ENCODE data around the gene RIN3. TPM values are rescaled to one million over a fixed set of nuclear protein-coding genes. Genes with fewer than 3 reads are reported as not detected.

Gene RIN3
- total RNA-seq, 4 donors from 2014 or later: 15.1 to 32.3 (median 21.9) TPM

DNA sequence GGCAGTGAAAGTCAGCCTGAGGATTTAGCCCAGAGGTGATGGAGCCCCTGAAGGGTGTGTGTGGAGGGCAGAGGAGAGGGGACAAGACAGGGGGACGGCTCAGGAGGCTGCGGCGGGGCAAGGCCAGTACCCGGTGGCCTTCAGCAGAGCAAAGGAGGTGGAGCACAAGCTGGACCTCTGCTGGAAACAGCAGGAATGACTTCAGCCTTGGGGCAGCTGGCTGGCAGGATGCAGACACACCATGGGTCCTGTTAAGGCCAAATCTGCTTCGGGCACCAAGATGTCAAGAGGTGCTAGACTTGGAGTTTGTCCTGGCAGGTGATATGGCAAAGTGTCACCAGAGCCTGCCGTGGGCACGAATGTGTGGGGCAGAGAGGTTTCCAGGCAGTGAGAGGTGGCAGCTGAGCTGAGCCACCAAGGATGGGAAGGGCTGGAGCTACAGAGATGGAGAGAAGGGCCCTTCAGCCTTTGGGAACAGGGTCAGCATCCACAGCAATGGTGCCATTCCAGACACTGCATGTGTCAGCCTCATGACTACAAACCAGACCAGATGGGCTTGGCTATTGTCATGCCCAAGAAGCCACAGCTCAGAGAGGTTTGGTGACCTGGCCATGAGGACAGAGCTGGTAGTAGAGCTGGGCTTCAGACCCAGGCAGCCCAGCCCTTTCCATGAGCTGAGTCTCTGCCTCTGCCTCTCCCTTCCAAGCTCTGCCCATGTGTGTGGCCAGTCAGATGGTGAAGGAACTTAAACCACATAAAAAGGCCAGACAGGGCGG lies 142.9 kb downstream of the RIN3 start:
- TF ChIP-seq, protein P1, sequence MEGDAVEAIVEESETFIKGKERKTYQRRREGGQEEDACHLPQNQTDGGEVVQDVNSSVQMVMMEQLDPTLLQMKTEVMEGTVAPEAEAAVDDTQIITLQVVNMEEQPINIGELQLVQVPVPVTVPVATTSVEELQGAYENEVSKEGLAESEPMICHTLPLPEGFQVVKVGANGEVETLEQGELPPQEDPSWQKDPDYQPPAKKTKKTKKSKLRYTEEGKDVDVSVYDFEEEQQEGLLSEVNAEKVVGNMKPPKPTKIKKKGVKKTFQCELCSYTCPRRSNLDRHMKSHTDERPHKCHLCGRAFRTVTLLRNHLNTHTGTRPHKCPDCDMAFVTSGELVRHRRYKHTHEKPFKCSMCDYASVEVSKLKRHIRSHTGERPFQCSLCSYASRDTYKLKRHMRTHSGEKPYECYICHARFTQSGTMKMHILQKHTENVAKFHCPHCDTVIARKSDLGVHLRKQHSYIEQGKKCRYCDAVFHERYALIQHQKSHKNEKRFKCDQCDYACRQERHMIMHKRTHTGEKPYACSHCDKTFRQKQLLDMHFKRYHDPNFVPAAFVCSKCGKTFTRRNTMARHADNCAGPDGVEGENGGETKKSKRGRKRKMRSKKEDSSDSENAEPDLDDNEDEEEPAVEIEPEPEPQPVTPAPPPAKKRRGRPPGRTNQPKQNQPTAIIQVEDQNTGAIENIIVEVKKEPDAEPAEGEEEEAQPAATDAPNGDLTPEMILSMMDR (IDR thresholded peaks at IDR 0.05; ENCODE audit: low read depth): no peak

DNA sequence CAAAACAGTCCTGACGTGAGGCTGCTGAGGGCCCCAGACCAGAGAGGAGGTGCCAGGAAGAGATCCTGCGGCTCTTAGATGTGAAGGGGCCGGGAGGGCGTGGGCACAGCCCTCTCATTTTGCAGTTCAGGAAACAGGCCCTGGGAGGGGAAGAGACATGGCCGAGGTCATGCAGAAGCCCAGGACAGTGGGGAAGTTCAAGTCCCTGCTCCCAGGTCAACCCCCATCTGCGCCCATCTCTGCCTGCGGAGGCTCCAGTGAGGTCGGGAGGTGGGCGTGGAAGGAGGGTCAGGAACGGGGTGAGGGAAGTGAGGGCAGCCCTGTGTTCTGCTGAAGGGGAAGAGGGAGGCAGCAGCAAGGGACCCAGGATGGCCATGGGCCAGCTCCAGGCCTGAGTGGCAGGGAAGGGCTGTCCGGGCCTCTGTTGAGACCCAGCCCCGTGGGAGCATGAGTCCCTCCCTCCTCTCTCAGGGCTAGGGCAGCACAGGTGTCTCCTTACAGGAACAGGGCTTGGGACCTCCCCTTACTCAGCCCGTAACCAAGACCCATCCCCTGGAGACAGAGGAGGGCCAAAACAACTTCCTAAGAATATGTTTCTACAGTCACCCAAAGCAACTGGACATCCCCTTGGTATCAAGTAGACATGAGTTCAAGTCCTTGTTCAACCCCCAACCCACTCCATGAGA lies 144.0 kb downstream of the RIN3 start:
- TF ChIP-seq, protein P1 (IDR thresholded peaks at IDR 0.05; ENCODE audit: low read depth): no peak

DNA sequence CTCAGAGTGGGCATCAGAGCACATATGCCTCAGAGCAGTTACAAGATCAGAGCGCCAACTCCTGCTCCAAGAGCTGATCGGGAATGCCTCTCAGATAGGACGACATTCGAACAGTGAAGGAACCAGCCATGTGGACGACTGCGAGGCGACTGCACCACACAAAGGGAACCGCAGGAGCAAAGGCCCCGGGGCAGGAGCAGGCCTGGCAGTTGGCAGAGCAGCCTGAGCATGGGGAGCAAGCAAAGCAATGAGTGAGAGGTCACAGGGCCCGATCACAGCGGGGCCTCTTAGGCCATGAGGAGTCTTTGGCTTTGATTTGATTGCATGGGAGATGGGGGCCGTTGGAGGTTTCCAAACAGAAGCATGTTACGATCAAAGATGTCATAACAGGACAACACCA lies 144.6 kb downstream of the RIN3 start:
- TF ChIP-seq, protein P1 (IDR thresholded peaks at IDR 0.05; ENCODE audit: low read depth): no peak

DNA sequence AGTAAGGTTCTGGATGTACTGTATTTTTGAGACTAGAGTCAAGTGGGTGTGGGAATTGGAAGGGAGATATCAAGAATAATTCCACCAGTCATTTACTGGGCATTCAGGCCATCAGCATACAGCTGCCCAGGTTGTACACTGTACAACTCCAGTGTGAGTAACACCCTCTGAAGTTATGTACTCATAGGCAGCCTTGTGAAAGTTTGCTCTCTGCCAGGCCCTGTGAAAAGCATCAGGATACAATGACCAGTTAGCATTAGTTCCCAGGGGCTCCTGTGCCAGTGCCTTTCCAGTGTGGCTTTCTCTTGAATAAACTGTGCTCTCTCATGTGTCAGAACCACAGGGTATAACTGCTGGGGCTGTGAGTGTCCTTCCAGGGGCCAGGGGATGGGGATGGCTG lies 145.1 kb downstream of the RIN3 start:
- TF ChIP-seq, protein P1 (IDR thresholded peaks at IDR 0.05; ENCODE audit: low read depth): no peak

DNA sequence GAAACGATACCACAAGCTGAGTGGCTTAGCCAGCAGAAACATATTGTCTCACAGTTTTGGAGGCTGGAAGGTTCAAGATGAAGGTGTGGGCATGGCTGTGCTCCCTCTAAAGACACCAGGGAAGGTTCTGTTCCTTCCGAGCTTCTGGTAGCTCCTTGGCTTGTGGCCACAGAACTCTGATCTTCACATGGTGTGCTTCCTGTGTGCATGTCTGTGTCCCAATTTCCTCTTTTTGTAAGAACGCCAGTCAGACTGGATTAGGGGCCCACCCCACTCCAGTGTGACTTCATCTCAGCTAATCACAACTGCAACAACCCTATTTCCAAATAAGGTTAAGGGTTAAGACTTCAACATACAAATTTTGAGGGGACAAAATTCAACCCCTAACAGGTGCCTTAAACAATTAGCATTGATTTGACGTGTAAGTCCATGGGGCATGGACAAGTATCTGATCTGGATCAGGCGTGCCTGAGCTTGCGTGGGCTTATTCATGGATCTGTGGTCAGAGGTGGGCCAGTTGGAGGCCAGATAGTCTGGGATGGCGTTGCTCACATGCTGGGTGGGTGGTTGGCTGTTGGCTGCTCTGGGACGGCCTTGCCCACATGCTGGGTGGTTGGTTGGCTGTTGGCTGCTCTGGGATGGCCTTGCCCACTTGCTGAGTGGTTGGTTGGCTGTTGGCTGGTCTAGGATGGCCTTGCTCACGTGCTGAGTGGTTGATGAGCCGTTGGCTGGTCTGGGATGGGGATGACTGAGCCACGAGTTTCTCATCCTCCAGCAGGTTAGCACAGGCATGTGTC lies 146.4 kb downstream of the RIN3 start:
- TF ChIP-seq, protein P1 (IDR thresholded peaks at IDR 0.05; ENCODE audit: low read depth): no peak

DNA sequence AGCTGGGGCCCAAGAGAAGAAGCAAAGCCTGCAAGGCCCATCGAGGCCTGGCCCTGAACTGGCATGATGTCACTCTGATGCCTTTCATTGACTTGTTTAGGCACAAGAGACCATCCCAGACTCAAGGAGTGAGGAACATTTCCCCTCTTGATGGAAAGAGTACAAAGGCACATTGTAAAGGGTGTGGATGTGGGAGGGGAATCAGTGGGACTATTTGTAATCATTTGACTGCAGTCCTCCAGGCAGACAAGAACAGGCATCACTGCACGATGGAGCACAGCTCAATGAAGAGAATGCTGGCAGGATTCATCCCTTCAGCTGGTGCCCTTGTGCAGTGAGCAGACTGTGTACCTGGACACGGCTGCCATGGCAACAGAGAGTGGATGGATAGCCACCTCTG lies 147.0 kb downstream of the RIN3 start:
- TF ChIP-seq, protein P1 (IDR thresholded peaks at IDR 0.05; ENCODE audit: low read depth): no peak

DNA sequence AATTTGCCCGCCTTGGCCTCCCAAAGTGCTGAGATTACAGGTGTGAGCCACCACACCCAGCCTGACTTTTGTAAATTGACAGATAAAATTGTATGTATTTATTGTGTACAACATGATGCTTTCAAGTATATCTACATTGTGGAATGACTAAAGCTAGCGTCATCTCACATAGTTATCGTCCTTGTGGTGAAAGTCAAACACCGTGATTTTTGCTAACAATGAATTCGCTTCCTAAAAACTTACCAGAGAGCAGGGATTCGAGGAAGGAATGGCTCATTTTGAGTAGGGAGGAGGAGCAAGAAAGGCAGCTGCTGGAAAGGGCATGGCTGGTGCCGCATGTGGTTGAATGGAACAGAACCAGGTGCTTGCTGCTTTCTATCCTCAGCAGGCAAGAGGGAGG lies 149.5 kb downstream of the RIN3 start:
- TF ChIP-seq, protein P1 (IDR thresholded peaks at IDR 0.05; ENCODE audit: low read depth): no peak
